Endothelial cell of hepatic sinusoid (primary cell): ENCODE data around the gene CTNNBIP1.

ENCODE experiments used
- in situ Hi-C: cut with HindIII; loops from 2 replicates; pipeline ENCODE4 v1.10.0; 2017; ENCODE audit warnings: low sequenced_read_pairs

Gene CTNNBIP1

GRCh38 chr1:9814619-9815018 lies 95.5 kb downstream of the CTNNBIP1 start:
- in situ Hi-C loops: loop anchor here (25.0 kb wide), 1 partner anchor 152 kb away; the partner anchor contains the start of gene PIK3CD

DNA sequence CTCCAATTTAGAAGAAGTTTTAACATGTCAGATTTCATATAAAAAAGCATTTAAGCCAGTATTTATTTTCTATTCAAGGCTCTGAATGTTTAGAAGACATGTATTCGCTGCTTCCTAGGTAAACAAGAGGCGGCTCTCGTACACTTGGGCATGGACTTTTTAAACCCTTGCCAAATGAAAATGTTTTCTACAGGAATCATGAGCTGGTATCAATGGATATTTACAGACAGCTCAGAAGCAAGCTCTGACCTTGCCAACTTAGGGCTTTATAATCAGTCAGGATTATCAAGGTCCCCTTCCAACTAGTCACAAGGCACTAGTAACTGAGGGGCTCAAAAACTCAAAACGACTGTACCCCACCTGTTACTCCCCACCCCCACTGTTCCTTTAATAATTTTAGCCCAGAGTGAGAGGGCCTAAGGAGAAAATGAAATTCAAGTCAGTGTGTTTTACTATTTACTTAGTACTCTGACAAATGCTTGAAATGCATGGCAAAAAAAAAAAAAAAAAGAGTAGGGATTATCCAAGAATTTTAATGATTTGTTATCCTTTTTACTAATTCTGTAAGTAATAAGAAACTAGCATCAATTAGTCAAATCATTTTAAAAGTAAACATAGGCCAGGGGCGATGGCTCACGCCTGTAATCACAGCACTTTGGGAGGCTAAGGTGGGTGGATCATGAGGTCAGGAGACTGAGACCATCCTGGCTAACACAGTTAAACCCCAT lies 98.7 kb downstream of the CTNNBIP1 start:
- in situ Hi-C loops: loop anchor here (25.0 kb wide), 1 partner anchor 149 kb away; the partner anchor contains the start of gene PIK3CD

GRCh38 chr1:9809100-9809510 lies 101.0 kb downstream of the CTNNBIP1 start:
- in situ Hi-C loops: loop anchor here (25.0 kb wide), 1 partner anchor 147 kb away; the partner anchor contains the start of gene PIK3CD

DNA sequence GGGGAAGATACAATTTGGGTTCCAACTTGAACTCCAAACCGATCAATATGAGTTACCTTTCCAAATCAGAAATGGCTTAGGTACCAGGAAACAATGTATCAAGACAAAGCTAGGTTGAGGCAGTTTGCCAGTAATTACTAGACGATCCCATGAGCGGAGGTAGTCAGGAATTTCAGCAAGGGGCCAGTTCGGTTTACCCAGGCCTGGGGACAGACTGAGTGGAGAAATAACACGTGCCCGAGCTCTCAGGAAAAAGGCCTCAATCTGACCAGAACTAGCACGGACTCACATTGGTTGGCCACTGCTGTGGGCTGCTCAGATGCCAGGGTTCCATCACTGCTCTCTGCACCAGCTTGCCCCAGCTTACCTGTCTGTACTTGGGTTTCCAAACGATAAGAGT lies 101.6 kb downstream of the CTNNBIP1 start:
- in situ Hi-C loops: loop anchor here (25.0 kb wide), 1 partner anchor 146 kb away; the partner anchor contains the start of gene PIK3CD

DNA sequence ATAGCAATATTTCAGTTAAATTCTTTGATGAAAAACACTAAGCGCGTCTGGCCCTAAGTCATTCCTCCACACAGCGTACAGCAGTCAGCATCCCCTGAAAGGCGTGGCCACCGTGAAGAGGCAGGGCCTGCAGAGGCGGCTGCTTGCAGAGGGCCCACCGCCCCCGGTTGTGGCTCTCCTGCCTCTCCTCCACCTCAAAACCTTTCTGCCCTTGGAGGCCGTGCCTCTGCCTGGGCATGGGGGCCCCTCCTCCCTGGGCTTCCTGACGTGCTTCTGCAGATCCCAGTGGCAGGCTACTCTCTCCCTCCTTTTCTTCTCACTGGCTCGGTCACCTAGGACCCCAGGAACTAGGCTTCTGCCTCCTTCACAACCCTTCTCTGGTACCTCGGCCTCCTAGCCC lies 102.5 kb downstream of the CTNNBIP1 start:
- in situ Hi-C loops: loop anchor here (25.0 kb wide), 1 partner anchor 145 kb away; the partner anchor contains the start of gene PIK3CD

- in situ Hi-C loops: loop anchor here (25.0 kb wide), 1 partner anchor 144 kb away; the partner anchor contains the start of gene PIK3CD
These were observed 104.1 kb downstream of the CTNNBIP1 start for GRCh38 chr1:9805972-9806371.

GRCh38 chr1:9805006-9805508 lies 105.0 kb downstream of the CTNNBIP1 start:
- in situ Hi-C loops: loop anchor here (25.0 kb wide), 1 partner anchor 143 kb away; the partner anchor contains the start of gene PIK3CD

DNA sequence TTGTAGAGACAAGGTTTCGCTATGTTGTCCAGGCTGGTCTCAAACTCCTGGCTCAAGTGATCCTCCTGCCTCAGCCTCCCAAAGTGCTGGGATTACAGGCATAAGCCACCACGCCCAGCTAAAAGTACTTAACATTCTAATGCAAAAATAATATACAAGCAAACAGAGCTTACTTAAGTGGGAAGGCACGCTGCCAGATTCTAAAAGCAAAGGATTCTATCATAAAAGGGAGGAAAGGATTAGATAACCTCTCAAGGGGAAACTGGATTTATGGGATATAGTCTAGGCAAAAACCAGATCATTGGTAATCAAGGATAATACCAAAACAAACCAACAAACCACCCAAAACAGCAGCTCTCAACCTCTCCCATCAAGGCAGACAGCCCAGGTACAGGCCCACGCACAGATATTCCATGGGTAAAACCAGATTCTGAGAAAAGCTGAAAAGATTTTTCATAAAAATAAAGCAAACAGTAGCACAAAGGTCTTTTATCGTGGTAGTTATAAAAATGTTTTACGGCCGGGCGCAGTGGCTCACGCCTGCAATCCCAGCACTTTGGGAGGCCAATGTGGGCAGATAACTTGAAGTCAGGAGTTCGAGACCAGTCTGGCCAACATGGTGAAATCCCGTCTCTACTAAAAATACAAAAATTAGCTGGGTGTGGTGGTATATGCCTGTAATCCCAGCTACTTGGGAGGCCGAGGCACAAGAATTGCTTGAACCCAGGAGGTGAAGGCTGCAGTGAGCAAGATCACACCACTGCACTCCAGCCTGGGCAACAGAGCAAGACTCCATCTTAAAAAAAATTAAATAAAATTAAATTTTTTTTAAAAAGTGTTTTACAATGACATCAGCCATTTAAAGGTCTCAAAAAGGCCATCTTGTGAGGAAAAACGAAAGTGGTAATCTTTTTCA lies 106.8 kb downstream of the CTNNBIP1 start:
- in situ Hi-C loops: loop anchor here (25.0 kb wide), 1 partner anchor 141 kb away; the partner anchor contains the start of gene PIK3CD

- in situ Hi-C loops: loop anchor here (25.0 kb wide), 1 partner anchor 140 kb away; the partner anchor contains the start of gene PIK3CD
These were observed 108.2 kb downstream of the CTNNBIP1 start for GRCh38 chr1:9801909-9802308.
